ENCODE measurements around the gene DYNLRB1. TPM values are rescaled to one million over a fixed set of nuclear protein-coding genes. Genes with fewer than 3 reads are reported as not detected.

Gene DYNLRB1
- total and polyA plus RNA-seq, 2 of the 13 experiments (the other 11 are each of a cell fraction or from before 2014, with no cell fraction given): 140 to 244 TPM

DNA sequence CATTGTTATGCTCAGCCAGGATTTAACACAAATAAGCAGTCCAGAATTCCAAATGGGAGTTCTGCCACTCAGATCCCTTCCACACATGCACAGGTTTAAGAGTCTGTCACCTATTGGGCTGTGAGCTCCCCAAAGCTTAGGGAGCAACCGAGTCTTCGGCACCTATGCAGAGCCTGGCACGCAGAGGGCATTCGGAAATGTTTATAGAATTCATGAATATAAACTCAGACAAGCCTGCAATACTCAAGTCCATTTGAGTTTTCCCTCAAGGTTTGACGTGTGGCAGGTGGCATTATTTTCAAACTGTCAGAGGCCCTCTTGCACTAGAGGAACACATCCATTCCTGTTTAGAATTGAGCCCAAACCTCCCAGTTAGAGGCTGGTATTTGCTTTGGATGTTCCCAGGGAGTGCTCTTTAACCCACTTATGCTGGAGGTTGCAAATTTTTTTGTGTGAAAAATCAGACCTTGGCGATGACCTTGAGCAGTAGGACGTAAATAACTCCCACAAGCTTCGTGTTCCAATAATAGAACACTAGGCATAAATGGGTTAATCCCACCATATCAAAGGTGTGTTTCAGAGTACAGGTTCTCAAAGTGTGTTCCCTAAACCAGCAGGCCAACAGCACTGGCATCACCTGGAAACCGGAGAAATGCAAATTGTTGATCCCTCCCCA, 70.4 kb downstream of the DYNLRB1 start (continued):
- TF ChIP-seq, protein P1, sequence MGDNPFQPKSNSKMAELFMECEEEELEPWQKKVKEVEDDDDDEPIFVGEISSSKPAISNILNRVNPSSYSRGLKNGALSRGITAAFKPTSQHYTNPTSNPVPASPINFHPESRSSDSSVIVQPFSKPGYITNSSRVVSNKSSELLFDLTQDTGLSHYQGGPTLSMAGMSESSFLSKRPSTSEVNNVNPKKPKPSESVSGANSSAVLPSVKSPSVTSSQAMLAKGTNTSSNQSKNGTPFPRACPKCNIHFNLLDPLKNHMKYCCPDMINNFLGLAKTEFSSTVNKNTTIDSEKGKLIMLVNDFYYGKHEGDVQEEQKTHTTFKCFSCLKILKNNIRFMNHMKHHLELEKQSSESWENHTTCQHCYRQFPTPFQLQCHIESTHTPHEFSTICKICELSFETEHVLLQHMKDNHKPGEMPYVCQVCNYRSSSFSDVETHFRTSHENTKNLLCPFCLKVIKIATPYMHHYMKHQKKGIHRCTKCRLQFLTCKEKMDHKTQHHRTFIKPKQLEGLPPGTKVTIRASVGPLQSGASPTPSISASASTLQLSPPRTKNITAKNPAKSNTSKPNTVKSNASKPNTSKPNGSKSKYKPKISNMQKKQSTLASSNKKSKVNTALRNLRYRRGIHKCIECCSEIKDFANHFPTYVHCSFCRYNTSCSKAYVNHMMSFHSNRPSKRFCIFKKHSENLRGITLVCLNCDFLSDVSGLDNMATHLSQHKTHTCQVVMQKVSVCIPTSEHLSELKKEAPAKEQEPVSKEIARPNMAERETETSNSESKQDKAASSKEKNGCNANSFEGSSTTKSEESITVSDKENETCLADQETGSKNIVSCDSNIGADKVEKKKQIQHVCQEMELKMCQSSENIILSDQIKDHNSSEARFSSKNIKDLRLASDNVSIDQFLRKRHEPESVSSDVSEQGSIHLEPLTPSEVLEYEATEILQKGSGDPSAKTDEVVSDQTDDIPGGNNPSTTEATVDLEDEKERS (CRISPR knock-in tag; IDR thresholded peaks at IDR 0.05): 0 out of 2 replicates have a peak, but pooled peaks have one; percentile 17
- no peak for TF ChIP-seq MATR3 (CRISPR knock-in tag; IDR thresholded peaks at IDR 0.05)
- TF ChIP-seq, protein P2, sequence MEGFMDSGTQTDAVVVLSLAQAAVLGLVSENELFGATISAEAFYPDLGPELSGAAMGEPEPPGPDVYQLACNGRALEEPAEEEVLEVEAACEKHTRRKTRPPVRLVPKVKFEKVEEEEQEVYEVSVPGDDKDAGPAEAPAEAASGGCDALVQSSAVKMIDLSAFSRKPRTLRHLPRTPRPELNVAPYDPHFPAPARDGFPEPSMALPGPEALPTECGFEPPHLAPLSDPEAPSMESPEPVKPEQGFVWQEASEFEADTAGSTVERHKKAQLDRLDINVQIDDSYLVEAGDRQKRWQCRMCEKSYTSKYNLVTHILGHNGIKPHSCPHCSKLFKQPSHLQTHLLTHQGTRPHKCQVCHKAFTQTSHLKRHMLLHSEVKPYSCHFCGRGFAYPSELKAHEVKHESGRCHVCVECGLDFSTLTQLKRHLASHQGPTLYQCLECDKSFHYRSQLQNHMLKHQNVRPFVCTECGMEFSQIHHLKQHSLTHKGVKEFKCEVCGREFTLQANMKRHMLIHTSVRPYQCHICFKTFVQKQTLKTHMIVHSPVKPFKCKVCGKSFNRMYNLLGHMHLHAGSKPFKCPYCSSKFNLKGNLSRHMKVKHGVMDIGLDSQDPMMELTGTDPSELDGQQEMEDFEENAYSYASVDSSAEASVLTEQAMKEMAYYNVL (CRISPR knock-in tag; IDR thresholded peaks at IDR 0.05; ENCODE audit: borderline replicate concordance): 0 out of 2 replicates have a peak, but pooled peaks have one; percentile 33
- TF ChIP-seq, protein P3, sequence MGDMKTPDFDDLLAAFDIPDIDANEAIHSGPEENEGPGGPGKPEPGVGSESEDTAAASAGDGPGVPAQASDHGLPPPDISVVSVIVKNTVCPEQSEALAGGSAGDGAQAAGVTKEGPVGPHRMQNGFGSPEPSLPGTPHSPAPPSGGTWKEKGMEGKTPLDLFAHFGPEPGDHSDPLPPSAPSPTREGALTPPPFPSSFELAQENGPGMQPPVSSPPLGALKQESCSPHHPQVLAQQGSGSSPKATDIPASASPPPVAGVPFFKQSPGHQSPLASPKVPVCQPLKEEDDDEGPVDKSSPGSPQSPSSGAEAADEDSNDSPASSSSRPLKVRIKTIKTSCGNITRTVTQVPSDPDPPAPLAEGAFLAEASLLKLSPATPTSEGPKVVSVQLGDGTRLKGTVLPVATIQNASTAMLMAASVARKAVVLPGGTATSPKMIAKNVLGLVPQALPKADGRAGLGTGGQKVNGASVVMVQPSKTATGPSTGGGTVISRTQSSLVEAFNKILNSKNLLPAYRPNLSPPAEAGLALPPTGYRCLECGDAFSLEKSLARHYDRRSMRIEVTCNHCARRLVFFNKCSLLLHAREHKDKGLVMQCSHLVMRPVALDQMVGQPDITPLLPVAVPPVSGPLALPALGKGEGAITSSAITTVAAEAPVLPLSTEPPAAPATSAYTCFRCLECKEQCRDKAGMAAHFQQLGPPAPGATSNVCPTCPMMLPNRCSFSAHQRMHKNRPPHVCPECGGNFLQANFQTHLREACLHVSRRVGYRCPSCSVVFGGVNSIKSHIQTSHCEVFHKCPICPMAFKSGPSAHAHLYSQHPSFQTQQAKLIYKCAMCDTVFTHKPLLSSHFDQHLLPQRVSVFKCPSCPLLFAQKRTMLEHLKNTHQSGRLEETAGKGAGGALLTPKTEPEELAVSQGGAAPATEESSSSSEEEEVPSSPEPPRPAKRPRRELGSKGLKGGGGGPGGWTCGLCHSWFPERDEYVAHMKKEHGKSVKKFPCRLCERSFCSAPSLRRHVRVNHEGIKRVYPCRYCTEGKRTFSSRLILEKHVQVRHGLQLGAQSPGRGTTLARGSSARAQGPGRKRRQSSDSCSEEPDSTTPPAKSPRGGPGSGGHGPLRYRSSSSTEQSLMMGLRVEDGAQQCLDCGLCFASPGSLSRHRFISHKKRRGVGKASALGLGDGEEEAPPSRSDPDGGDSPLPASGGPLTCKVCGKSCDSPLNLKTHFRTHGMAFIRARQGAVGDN (CRISPR knock-in tag; IDR thresholded peaks at IDR 0.05): no peak
- 0 out of 2 replicates have a peak, but pooled peaks have one; percentile 46 for TF ChIP-seq RCOR2 (CRISPR knock-in tag; IDR thresholded peaks at IDR 0.05)
- TF ChIP-seq ZNF672 (CRISPR knock-in tag; IDR thresholded peaks at IDR 0.05): no peak
- TF ChIP-seq IKZF1 (IDR thresholded peaks at IDR 0.05): no peak
- TF ChIP-seq MEIS1 (CRISPR knock-in tag; IDR thresholded peaks at IDR 0.05; ENCODE audit: borderline replicate concordance): no peak
- TF ChIP-seq CBFB (CRISPR knock-in tag; IDR thresholded peaks at IDR 0.05): no peak
- no peak for TF ChIP-seq MEIS2 (CRISPR knock-in tag; IDR thresholded peaks at IDR 0.05)
- TF ChIP-seq AGO2 (optimal IDR thresholded peaks at IDR 0.05; ENCODE audit: low read depth, low read length): no peak
- TF ChIP-seq NFIB (CRISPR knock-in tag; IDR thresholded peaks at IDR 0.05; ENCODE audit: borderline replicate concordance): no peak
- TF ChIP-seq HNF4A (CRISPR knock-in tag; IDR thresholded peaks at IDR 0.05): peak; percentile 43; the same call in 1 of the 2 replicates
- no peak for TF ChIP-seq ZNF101 (CRISPR knock-in tag; IDR thresholded peaks at IDR 0.05; ENCODE audit: borderline replicate concordance, low read depth)
- no peak for TF ChIP-seq MYC (CRISPR knock-in tag; IDR thresholded peaks at IDR 0.05; ENCODE audit: borderline replicate concordance)
- TF ChIP-seq ZNF460 (CRISPR knock-in tag; IDR thresholded peaks at IDR 0.05; ENCODE audit: borderline replicate concordance): no peak
- no peak for TF ChIP-seq ZNF253 (CRISPR knock-in tag; IDR thresholded peaks at IDR 0.05; ENCODE audit: borderline replicate concordance)
- TF ChIP-seq, protein P4, sequence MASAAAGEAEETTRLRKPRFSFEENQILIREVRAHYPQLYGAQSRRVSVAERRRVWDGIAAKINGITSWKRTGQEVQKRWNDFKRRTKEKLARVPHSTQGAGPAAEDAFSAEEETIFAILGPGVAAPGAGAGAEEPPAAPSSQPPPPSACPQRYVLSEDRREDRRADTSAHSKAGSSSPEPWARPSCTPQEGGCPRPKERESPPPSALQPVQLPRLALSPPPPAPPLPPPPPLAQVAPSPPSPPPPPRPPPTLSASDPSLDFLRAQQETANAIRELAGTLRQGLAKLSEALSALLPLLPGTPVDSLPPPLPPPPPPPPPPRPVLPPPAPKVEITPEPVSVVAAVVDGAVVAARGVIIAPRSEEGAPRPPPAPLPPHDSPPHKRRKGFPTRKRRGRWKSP (CRISPR knock-in tag; IDR thresholded peaks at IDR 0.05): 0 out of 2 replicates have a peak, but pooled peaks have one; percentile 20
- TF ChIP-seq PITX1 (CRISPR knock-in tag; IDR thresholded peaks at IDR 0.05): 0 out of 2 replicates have a peak, but pooled peaks have one; percentile 23
- TF ChIP-seq ZSCAN30 (CRISPR knock-in tag; IDR thresholded peaks at IDR 0.05): no peak

Measured in HepG2 (cell line).